ENCODE data around the gene PAFAH2. TPM values are rescaled to one million over a fixed set of nuclear protein-coding genes. Genes with fewer than 3 reads are reported as not detected.

PAFAH2 gene
- total RNA-seq, 1 donor from 2014 or later: 19.4 TPM

- no peak for DNase-seq
- no peak for ATAC-seq
- Histone ChIP-seq H3K27ac (no peak overlapping the region), H3K27me3 (ENCODE audit: low read depth) (peaks cover 35% of the 10 kb centered on the region), H3K9me3 (no peaks in the 10 kb centered on the region), H3K4me3 (no peak overlapping the region), H3K4me1 (peaks cover 16% of the 10 kb centered on the region), H3K36me3 (no peaks in the 10 kb centered on the region)
- intact Hi-C loops (cut with DNase I): no loop called here
- TF ChIP-seq CTCF (IDR thresholded peaks at IDR 0.05): no peak
These were observed 41.0 kb upstream of the PAFAH2 start for GRCh38 chr1:26038904-26039303.

- Histone ChIP-seq H3K27me3 (ENCODE audit: low read depth) (peaks cover 31% of the 10 kb centered on the region), H3K9me3 (no peaks in the 10 kb centered on the region), H3K4me3 (no peak overlapping the region), H3K36me3 (no peaks in the 10 kb centered on the region), H3K27ac (no peak overlapping the region), H3K4me1 (peaks cover 16% of the 10 kb centered on the region)
- DNase-seq (no peak), ATAC-seq (no peak)
- TF ChIP-seq CTCF (IDR thresholded peaks at IDR 0.05): no peak
- intact Hi-C loops (cut with DNase I): no loop called here
These were observed 40.6 kb upstream of the PAFAH2 start for GRCh38 chr1:26038477-26038876.

- H3K27ac ChIP-seq: no peak overlapping the region
- ATAC-seq (no peak), DNase-seq (no peak)
- H3K4me3 ChIP-seq: no peak overlapping the region
- TF ChIP-seq CTCF (IDR thresholded peaks at IDR 0.05): no peak
- peaks cover 16% of the 10 kb centered on the region for H3K4me1 ChIP-seq
- no peaks in the 10 kb centered on the region for H3K9me3 ChIP-seq
- H3K36me3 ChIP-seq: no peaks in the 10 kb centered on the region
- intact Hi-C loops (cut with DNase I): no loop called here
- H3K27me3 ChIP-seq (ENCODE audit: low read depth): peaks cover 25% of the 10 kb centered on the region
These were observed 40.0 kb upstream of the PAFAH2 start for GRCh38 chr1:26037904-26038303.

- no peaks in the 10 kb centered on the region for H3K9me3 ChIP-seq
- no peak overlapping the region for H3K4me3 ChIP-seq
- DNase-seq (no peak), ATAC-seq (no peak)
- intact Hi-C loops (cut with DNase I): no loop called here
- TF ChIP-seq CTCF (IDR thresholded peaks at IDR 0.05): no peak
- peaks cover 14% of the 10 kb centered on the region for H3K27me3 ChIP-seq (ENCODE audit: low read depth)
- no peaks in the 10 kb centered on the region for H3K36me3 ChIP-seq
- H3K27ac ChIP-seq: no peak overlapping the region
- peaks cover 16% of the 10 kb centered on the region for H3K4me1 ChIP-seq
These were observed 39.0 kb upstream of the PAFAH2 start for GRCh38 chr1:26036756-26037281.

- ATAC-seq: peak; percentile 96 to 97
- H3K4me3 ChIP-seq: peak overlapping the region; percentile 98
- no peaks in the 10 kb centered on the region for H3K9me3 ChIP-seq
- H3K36me3 ChIP-seq: no peaks in the 10 kb centered on the region
- intact Hi-C loops (cut with DNase I): no loop called here
- H3K27ac ChIP-seq: peak overlapping the region; percentile 76
- peaks cover 9% of the 10 kb centered on the region for H3K27me3 ChIP-seq (ENCODE audit: low read depth)
- peak; percentile 99 for TF ChIP-seq CTCF (IDR thresholded peaks at IDR 0.05)
- DNase-seq: peak; percentile 90
- H3K4me1 ChIP-seq: peaks cover 16% of the 10 kb centered on the region
These were observed 38.3 kb upstream of the PAFAH2 start for GRCh38 chr1:26035959-26036755.
